ENCODE data around the gene ITGAV.

The ITGAV gene

DNA sequence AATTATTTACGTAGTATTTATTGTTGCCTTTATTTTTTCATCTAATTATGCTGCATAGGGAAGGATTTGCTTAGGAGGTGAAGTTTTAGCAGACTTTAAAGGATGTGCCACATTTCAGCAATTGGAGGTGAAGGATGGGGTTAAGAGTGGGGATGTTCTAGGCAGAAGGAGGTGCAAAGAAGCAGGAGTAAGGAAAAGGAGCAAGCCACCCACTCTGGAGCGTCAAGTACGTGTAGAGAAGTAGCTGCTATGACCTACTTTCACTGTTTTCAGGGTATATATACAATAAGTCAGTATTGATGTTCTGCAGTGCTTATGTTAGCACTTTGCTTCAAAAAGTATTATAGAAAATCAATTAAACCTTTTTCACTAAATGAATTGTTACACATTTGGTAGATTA, 34.4 kb downstream of the ITGAV start:
- H3K27me3 ChIP-seq (ENCODE audit: control insufficient read depth, insufficient read depth, low read length, poor library complexity, severe bottlenecking), result no peaks in the 10 kb centered on the region
- H3K36me3 ChIP-seq (ENCODE audit: control insufficient read depth, insufficient read depth, low read length), result peaks cover 4% of the 10 kb centered on the region
- 91 to 100% methylated on average over 1 to 3 of the region's 3 CpGs for WGBS, 2 experiments

DNA sequence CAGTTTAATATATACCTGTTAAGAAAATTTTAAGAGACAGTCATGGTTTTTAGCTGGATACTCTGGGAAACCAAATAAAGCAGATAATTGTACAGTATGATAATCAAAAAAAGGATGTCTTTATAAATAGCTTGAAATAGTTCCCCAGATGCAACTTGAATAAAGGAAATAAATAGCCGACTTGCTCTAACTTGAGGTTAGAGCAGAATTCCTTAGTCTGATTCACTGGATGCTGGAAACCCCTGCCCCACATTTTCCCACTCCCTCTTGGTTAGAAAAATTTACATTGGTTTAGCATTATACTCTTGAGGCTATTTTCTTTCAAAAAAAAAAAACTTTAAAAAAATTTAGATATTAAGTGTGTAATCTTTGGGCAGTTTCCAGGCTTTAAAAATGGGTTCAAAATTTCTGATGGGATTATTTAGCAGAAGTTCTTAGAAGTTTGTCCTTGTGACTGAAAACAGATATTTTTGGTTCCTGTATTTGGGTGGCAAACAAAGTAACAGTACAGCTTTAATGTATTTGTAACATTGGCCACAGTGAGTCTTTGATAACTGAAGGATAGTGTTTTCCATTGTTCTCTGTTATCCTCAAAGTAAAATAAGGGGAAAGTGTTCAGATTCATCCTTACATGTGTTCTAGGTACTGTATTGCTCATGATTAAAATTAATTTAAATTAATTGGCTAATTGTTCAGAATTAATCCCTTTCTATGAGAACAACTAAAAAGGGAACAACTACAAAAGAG, 39.6 kb downstream of the ITGAV start:
- H3K4me1 ChIP-seq (ENCODE audit: control insufficient read depth, insufficient read depth, low read length), result no peaks in the 10 kb centered on the region
- H3K27ac ChIP-seq (ENCODE audit: insufficient read depth, low read depth, low read length, poor library complexity, severe bottlenecking), result no peak overlapping the region
- H3K36me3 ChIP-seq (ENCODE audit: control insufficient read depth, insufficient read depth, low read length), result no peaks in the 10 kb centered on the region
- no peaks in the 10 kb centered on the region for H3K27me3 ChIP-seq (ENCODE audit: control insufficient read depth, insufficient read depth, low read length, poor library complexity, severe bottlenecking)
- H3K9me3 ChIP-seq (ENCODE audit: control insufficient read depth, low read length), result no peaks in the 10 kb centered on the region
- WGBS, 2 experiments, result 80 to 100% methylated on average over 1 of the region's 1 CpG
- H3K4me3 ChIP-seq (ENCODE audit: insufficient read depth, low read depth, low read length), result no peak overlapping the region

More for the DNA sequence above, 34.4 kb downstream of the ITGAV start:
- no peak overlapping the region for H3K27ac ChIP-seq (ENCODE audit: insufficient read depth, low read depth, low read length, poor library complexity, severe bottlenecking)
- no peaks in the 10 kb centered on the region for H3K4me1 ChIP-seq (ENCODE audit: control insufficient read depth, insufficient read depth, low read length)
- no peak overlapping the region for H3K4me3 ChIP-seq (ENCODE audit: insufficient read depth, low read depth, low read length)
- no peaks in the 10 kb centered on the region for H3K9me3 ChIP-seq (ENCODE audit: control insufficient read depth, low read length)

- Histone ChIP-seq H3K4me3 (ENCODE audit: insufficient read depth, low read depth, low read length) (no peak overlapping the region), H3K9me3 (ENCODE audit: control insufficient read depth, low read length) (no peaks in the 10 kb centered on the region), H3K36me3 (ENCODE audit: control insufficient read depth, insufficient read depth, low read length) (no peaks in the 10 kb centered on the region), H3K27me3 (ENCODE audit: control insufficient read depth, insufficient read depth, low read length, poor library complexity, severe bottlenecking) (no peaks in the 10 kb centered on the region), H3K27ac (ENCODE audit: insufficient read depth, low read depth, low read length, poor library complexity, severe bottlenecking) (no peak overlapping the region), H3K4me1 (ENCODE audit: control insufficient read depth, insufficient read depth, low read length) (no peaks in the 10 kb centered on the region)
- WGBS, 2 experiments, result 80% methylated on average over 1 of the region's 2 CpGs; no CpG with 5 or more reads in 1 of the 2 experiments
Measured at GRCh38 chr2:186632417-186632816, 42.6 kb downstream of the ITGAV start.

DNA sequence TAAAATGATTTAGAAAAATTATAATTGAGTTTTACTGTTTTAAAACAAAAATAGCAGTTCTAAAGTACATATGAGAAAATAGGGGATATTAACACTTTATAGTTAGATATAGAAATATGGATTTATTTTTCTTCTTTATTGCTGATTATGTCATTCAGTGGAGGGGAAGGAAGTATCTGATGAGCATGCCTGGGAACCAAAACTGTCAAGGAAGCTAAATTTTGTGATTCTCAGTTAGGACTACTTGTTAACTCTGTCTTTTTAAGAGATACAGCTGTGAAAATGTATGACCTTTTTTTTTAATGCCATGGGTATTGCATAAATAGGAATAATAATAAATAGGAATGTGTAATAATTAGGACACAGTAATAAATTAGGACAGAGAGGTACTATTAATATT, 44.8 kb downstream of the ITGAV start:
- Histone ChIP-seq H3K4me1 (ENCODE audit: control insufficient read depth, insufficient read depth, low read length) (no peaks in the 10 kb centered on the region), H3K27me3 (ENCODE audit: control insufficient read depth, insufficient read depth, low read length, poor library complexity, severe bottlenecking) (no peaks in the 10 kb centered on the region), H3K36me3 (ENCODE audit: control insufficient read depth, insufficient read depth, low read length) (no peaks in the 10 kb centered on the region), H3K9me3 (ENCODE audit: control insufficient read depth, low read length) (no peaks in the 10 kb centered on the region), H3K4me3 (ENCODE audit: insufficient read depth, low read depth, low read length) (no peak overlapping the region), H3K27ac (ENCODE audit: insufficient read depth, low read depth, low read length, poor library complexity, severe bottlenecking) (no peak overlapping the region)

DNA sequence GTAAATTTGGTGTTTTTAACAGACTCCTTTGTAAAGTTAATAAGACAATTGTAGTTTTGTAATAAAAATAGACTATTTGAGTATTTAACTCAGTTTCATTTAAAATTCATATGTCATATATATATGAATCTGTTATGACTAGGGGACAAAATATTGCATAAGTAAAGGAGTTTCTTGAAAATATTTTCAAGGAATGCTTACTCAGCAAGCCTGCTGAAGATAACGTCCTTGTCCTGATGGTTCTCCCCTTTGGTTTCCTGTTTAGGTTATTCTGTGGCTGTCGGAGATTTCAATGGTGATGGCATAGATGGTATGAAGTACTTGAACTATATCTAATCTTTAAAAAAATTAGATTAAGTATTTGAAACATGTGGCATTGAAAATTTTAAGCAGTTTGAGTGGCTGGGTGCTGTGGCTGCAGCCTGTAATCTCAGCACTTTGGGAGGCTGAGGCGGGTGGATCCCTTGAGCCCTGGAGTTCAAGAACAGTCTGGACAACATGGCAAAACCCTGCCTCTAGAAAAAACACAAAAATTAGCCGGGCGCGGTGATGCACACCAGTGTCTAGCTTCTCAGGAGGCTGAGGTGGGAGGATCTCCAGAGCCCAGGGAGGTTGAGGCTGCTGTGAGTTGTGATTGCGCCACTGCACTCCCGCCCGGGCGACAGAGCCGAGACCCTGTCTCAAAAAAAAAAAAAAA, 47.1 kb downstream of the ITGAV start:
- Histone ChIP-seq H3K27ac (ENCODE audit: insufficient read depth, low read depth, low read length, poor library complexity, severe bottlenecking) (no peak overlapping the region), H3K4me1 (ENCODE audit: control insufficient read depth, insufficient read depth, low read length) (no peaks in the 10 kb centered on the region), H3K36me3 (ENCODE audit: control insufficient read depth, insufficient read depth, low read length) (peaks cover 3% of the 10 kb centered on the region), H3K4me3 (ENCODE audit: insufficient read depth, low read depth, low read length) (no peak overlapping the region), H3K27me3 (ENCODE audit: control insufficient read depth, insufficient read depth, low read length, poor library complexity, severe bottlenecking) (no peaks in the 10 kb centered on the region), H3K9me3 (ENCODE audit: control insufficient read depth, low read length) (no peaks in the 10 kb centered on the region)
- WGBS, 2 experiments, result 90 to 93% methylated on average over 9 to 10 of the region's 11 CpGs

DNA sequence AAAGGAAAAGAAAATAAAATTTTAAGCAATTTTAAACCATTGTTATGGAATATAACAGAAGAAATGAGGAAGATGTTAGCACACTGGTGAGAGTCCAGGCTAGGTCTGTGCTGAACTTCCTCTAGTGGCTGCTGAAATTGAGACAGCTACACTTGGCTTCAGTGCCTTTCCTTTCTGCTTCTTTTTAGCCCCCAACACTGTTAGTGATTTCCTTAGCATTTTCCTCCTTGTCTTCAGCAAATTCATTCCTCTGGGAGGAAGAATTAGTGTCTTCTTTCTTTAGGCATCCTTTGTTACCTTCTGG, 47.6 kb downstream of the ITGAV start:
- H3K4me1 ChIP-seq (ENCODE audit: control insufficient read depth, insufficient read depth, low read length), result no peaks in the 10 kb centered on the region
- no peaks in the 10 kb centered on the region for H3K9me3 ChIP-seq (ENCODE audit: control insufficient read depth, low read length)
- no peak overlapping the region for H3K27ac ChIP-seq (ENCODE audit: insufficient read depth, low read depth, low read length, poor library complexity, severe bottlenecking)
- peaks cover 3% of the 10 kb centered on the region for H3K36me3 ChIP-seq (ENCODE audit: control insufficient read depth, insufficient read depth, low read length)
- no peak overlapping the region for H3K4me3 ChIP-seq (ENCODE audit: insufficient read depth, low read depth, low read length)
- H3K27me3 ChIP-seq (ENCODE audit: control insufficient read depth, insufficient read depth, low read length, poor library complexity, severe bottlenecking), result no peaks in the 10 kb centered on the region

DNA sequence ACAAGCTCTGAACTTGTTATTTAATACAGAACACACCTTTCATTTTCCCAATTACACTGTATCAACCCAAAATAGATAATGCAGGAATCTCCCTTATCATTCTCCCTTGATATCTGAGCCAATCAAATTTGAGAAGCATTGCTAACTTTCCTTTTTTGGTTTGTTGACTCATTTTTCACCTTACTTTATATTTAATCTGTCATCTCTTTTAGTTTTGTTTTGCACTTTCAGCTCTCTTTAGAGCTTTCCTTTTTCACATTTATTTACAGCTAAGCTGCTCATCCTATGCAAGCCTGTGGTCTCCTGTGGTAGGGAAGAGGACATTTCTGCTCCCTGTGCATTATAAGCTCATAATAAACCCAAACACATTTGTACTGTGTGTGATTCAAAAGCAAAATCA, 50.1 kb downstream of the ITGAV start:
- no peaks in the 10 kb centered on the region for H3K9me3 ChIP-seq (ENCODE audit: control insufficient read depth, low read length)
- H3K36me3 ChIP-seq (ENCODE audit: control insufficient read depth, insufficient read depth, low read length), result peaks cover 3% of the 10 kb centered on the region
- H3K4me3 ChIP-seq (ENCODE audit: insufficient read depth, low read depth, low read length), result no peak overlapping the region
- H3K27me3 ChIP-seq (ENCODE audit: control insufficient read depth, insufficient read depth, low read length, poor library complexity, severe bottlenecking), result no peaks in the 10 kb centered on the region
- no peaks in the 10 kb centered on the region for H3K4me1 ChIP-seq (ENCODE audit: control insufficient read depth, insufficient read depth, low read length)
- H3K27ac ChIP-seq (ENCODE audit: insufficient read depth, low read depth, low read length, poor library complexity, severe bottlenecking), result no peak overlapping the region

DNA sequence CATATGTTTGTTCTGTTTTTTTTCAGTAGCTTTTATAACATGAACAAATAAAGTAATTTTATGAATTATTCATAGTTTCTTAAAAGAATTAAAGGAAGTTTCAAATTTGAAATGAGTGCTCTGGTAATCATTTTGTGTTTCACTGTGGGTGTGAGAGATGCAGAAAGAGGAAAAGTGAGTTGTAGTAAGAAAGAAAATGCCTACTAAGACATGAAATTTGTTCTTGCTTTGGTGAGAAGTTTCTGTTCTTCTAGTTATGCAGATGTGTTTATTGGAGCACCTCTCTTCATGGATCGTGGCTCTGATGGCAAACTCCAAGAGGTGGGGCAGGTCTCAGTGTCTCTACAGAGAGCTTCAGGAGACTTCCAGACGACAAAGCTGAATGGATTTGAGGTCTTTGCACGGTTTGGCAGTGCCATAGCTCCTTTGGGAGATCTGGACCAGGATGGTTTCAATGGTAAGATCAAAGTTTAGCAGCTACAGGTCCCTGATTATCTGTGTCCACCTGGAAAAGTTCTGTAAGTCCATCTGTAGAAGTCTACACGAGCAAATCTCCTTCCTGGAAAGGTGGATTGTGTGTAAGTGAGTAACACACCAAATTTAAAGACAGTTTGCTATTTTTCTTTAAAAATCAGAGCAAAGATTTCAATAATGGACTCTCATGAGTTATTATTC, 51.4 kb downstream of the ITGAV start:
- Histone ChIP-seq H3K9me3 (ENCODE audit: control insufficient read depth, low read length) (no peaks in the 10 kb centered on the region), H3K36me3 (ENCODE audit: control insufficient read depth, insufficient read depth, low read length) (peaks cover 3% of the 10 kb centered on the region), H3K27me3 (ENCODE audit: control insufficient read depth, insufficient read depth, low read length, poor library complexity, severe bottlenecking) (no peaks in the 10 kb centered on the region), H3K27ac (ENCODE audit: insufficient read depth, low read depth, low read length, poor library complexity, severe bottlenecking) (no peak overlapping the region), H3K4me1 (ENCODE audit: control insufficient read depth, insufficient read depth, low read length) (no peaks in the 10 kb centered on the region), H3K4me3 (ENCODE audit: insufficient read depth, low read depth, low read length) (no peak overlapping the region)
- WGBS, 2 experiments, result 88 to 90% methylated on average over 4 of the region's 4 CpGs

GRCh38 chr2:186641807-186642321, 52.0 kb downstream of the ITGAV start:
- H3K4me3 ChIP-seq (ENCODE audit: insufficient read depth, low read depth, low read length), result no peak overlapping the region
- no peaks in the 10 kb centered on the region for H3K4me1 ChIP-seq (ENCODE audit: control insufficient read depth, insufficient read depth, low read length)
- no peaks in the 10 kb centered on the region for H3K9me3 ChIP-seq (ENCODE audit: control insufficient read depth, low read length)
- peaks cover 7% of the 10 kb centered on the region for H3K36me3 ChIP-seq (ENCODE audit: control insufficient read depth, insufficient read depth, low read length)
- 50% methylated on average over 1 of the region's 2 CpGs; no CpG with 5 or more reads in 1 of the 2 experiments for WGBS, 2 experiments
- no peak overlapping the region for H3K27ac ChIP-seq (ENCODE audit: insufficient read depth, low read depth, low read length, poor library complexity, severe bottlenecking)
- H3K27me3 ChIP-seq (ENCODE audit: control insufficient read depth, insufficient read depth, low read length, poor library complexity, severe bottlenecking), result no peaks in the 10 kb centered on the region

DNA sequence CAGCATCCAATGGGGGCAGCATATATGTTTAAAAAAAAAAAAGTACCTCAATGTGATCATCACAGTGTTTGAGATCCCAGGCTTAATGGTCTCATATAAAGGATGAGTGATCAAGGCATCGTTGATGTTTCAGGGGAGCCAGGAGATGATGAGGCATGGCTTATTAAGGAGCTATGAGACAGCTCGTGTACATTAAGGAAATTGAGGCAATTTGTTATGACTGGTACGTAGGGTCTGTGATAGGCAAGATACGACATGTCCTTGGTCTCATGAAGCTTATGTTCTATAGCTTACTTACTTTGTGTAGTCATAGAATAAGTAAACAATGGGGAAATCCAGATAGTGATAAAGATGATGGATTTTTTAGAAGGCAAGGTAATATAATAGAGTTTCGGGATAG, 54.9 kb downstream of the ITGAV start:
- no peaks in the 10 kb centered on the region for H3K4me1 ChIP-seq (ENCODE audit: control insufficient read depth, insufficient read depth, low read length)
- 85 to 86% methylated on average over 5 of the region's 5 CpGs for WGBS, 2 experiments
- H3K9me3 ChIP-seq (ENCODE audit: control insufficient read depth, low read length), result no peaks in the 10 kb centered on the region
- H3K36me3 ChIP-seq (ENCODE audit: control insufficient read depth, insufficient read depth, low read length), result peaks cover 7% of the 10 kb centered on the region
- H3K27ac ChIP-seq (ENCODE audit: insufficient read depth, low read depth, low read length, poor library complexity, severe bottlenecking), result no peak overlapping the region
- H3K4me3 ChIP-seq (ENCODE audit: insufficient read depth, low read depth, low read length), result no peak overlapping the region
- H3K27me3 ChIP-seq (ENCODE audit: control insufficient read depth, insufficient read depth, low read length, poor library complexity, severe bottlenecking), result no peaks in the 10 kb centered on the region
